ENCODE results near the gene NPRL2. TPM values are rescaled to one million over a fixed set of nuclear protein-coding genes. Genes with fewer than 3 reads are reported as not detected.
"Not testable (repeated sequence)": the region's sequence is repeated elsewhere in the genome, so short reads cannot be mapped to it uniquely, and the experiment has no call there.

NPRL2 gene
- total and polyA plus RNA-seq, 5 experiments from 2014 or later, result 36.2 to 63.8 (median 45.3) TPM

- DNase-seq (peak in 8 of 10 donors; percentile 24 to 79 (median 41)), ATAC-seq (peak; percentile 67 to 68)
- Mint-ChIP-seq H3K27ac (peak overlapping the region; percentile 67 to 94 (median 86)), H3K4me1 (peaks cover 19 to 48% (median 40%) of the 10 kb centered on the region in 4 donors), H3K36me3 (no peaks in the 10 kb centered on the region), H3K27me3 (no peaks in the 10 kb centered on the region), H3K9me3 (no peaks in the 10 kb centered on the region), H3K4me3 (peak overlapping the region; percentile 7 to 84 (median 65))
- POLR2A ChIA-PET, result interaction anchor here (0.6 to 4.7 kb wide), 3 partner anchors 17 to 83 kb away, joined by 3 to 27 read pairs (median 9); partner anchors contain the start of genes HYAL3, IFRD2 and NAA80
These were observed 33.8 kb downstream of the NPRL2 start for GRCh38 chr3:50316657-50317242.

GRCh38 chr3:50314816-50315215 lies 35.8 kb downstream of the NPRL2 start:
- Mint-ChIP-seq H3K27me3 (no peaks in the 10 kb centered on the region), H3K36me3 (no peaks in the 10 kb centered on the region), H3K27ac (peak overlapping the region in 2 of 10 donors; percentile 49 to 63), H3K4me3 (no peak overlapping the region), H3K9me3 (no peaks in the 10 kb centered on the region), H3K4me1 (peaks cover 16 to 36% (median 30%) of the 10 kb centered on the region in 4 donors)
- POLR2A ChIA-PET, result interaction anchor here (1.5 to 4.7 kb wide), 2 partner anchors 15 to 22 kb away, joined by 4 to 27 read pairs; partner anchors contain the start of genes HYAL3 and NAA80
- ATAC-seq, result no peak
- DNase-seq, result no peak

- Mint-ChIP-seq H3K36me3 (no peaks in the 10 kb centered on the region), H3K9me3 (no peaks in the 10 kb centered on the region), H3K4me1 (peaks cover 13 to 31% (median 27%) of the 10 kb centered on the region in 4 donors), H3K27me3 (no peaks in the 10 kb centered on the region), H3K4me3 (no peak overlapping the region), H3K27ac (peak overlapping the region in 6 of 10 donors; percentile 5 to 65 (median 45))
- POLR2A ChIA-PET, result interaction anchor here (1.5 to 4.7 kb wide), 2 partner anchors 15 to 22 kb away, joined by 4 to 27 read pairs; partner anchors contain the start of genes HYAL3 and NAA80
- ATAC-seq (no peak), DNase-seq (no peak)
These were observed 36.2 kb downstream of the NPRL2 start for GRCh38 chr3:50314342-50314741.

GRCh38 chr3:50312041-50312440 lies 38.5 kb downstream of the NPRL2 start:
- H3K36me3 Mint-ChIP-seq, H3K4me3 Mint-ChIP-seq, H3K27ac Mint-ChIP-seq, POLR2A ChIA-PET, DNase-seq, H3K9me3 Mint-ChIP-seq, H3K27me3 Mint-ChIP-seq, ATAC-seq: not testable (repeated sequence)
- H3K4me1 Mint-ChIP-seq, result peaks cover 9 to 19% (median 15%) of the 10 kb centered on the region in 4 donors

GRCh38 chr3:50304601-50305000 lies 46.0 kb downstream of the NPRL2 start:
- H3K27ac Mint-ChIP-seq, result peak overlapping the region in 4 of 10 donors; percentile 0 to 43 (median 24)
- H3K4me3 Mint-ChIP-seq, result no peak overlapping the region
- POLR2A ChIA-PET, result no interaction called here
- no peaks in the 10 kb centered on the region for H3K9me3 Mint-ChIP-seq
- no peak for DNase-seq
- H3K36me3 Mint-ChIP-seq, result peaks cover 0 to 2% (median 0%) of the 10 kb centered on the region in 3 donors
- no peak for ATAC-seq
- no peaks in the 10 kb centered on the region for H3K27me3 Mint-ChIP-seq
- H3K4me1 Mint-ChIP-seq, result peaks cover 7 to 25% (median 16%) of the 10 kb centered on the region in 4 donors

DNA sequence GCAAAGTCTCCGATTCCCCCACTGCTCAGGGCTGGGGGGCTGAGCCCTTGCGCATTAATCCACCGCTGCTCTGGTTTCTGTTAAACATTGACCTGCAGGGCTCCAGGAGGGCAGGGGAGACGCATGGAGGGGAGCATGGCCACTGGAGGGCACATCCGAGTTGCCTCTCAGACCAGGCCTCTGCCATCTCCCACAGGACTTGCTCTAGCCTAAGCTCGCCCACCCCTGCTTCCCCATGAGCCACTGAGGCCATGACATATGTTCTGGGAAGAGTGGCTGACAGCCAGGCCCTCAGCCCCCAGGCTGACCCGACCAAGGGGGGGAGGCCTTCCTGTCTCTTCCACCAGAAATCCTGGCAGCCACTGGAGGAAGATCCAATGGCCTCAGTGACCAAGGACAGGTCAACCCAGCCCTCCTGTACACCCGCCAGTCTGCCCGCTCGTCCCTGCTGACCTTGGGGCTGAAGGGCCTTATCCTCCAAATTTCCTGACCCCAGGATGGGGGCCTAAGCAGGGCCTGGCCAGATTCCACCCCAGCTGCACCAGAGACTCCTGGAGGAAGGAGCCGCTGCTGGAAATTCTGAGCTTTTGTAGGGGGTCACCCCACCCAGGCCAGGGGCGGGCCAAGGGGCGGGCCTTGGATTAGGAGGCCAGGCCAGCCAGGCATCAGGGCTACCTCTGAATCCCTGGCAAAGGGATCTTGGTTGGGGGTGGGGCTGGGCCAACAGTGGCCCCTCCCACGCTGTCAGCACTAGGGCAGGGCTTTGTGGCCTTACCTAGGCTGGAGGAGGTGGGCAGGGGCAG lies 47.4 kb downstream of the NPRL2 start, which contains the start of gene HYAL1:
TSS of gene HYAL1 (minus strand) at position 562 of the 803 bp plus-strand sequence. CDS start 618 bp downstream, outside the sequence.
- POLR2A ChIA-PET, result interaction anchor here (1.5 kb wide), 1 partner anchor 11 kb away, joined by 3 read pairs; the partner anchor contains the start of gene IFRD2
- H3K4me3 Mint-ChIP-seq, result no peak within 1 kb of the TSS
- peaks cover 12 to 32% (median 28%) of the 10 kb centered on the region in 4 donors for H3K4me1 Mint-ChIP-seq
- DNase-seq (no peak), ATAC-seq (no peak)
- no peaks in the 10 kb centered on the region for H3K9me3 Mint-ChIP-seq
- H3K36me3 Mint-ChIP-seq, result peaks cover 0 to 2% (median 0%) of the 10 kb centered on the region in 3 donors
- peak within 1 kb of the TSS in 4 of 10 donors; percentile 27 to 56 (median 38) for H3K27ac Mint-ChIP-seq
- no peaks in the 10 kb centered on the region for H3K27me3 Mint-ChIP-seq

GRCh38 chr3:50302095-50303012 lies 48.2 kb downstream of the NPRL2 start:
- no peak for DNase-seq
- H3K36me3 Mint-ChIP-seq, result peaks cover 0 to 2% (median 0%) of the 10 kb centered on the region in 3 donors
- peak overlapping the region in 9 of 10 donors; percentile 27 to 80 (median 43) for H3K27ac Mint-ChIP-seq
- no peak for ATAC-seq
- H3K4me3 Mint-ChIP-seq, result peak overlapping the region in 2 of 10 donors; percentile 10 to 28
- POLR2A ChIA-PET, result interaction anchor here (1.5 to 2.3 kb wide), 3 partner anchors 10 to 48 kb away, joined by 3 to 7 read pairs (median 6); partner anchors contain the start of genes CYB561D2, IFRD2 and NPRL2
- peaks cover 15 to 41% (median 35%) of the 10 kb centered on the region in 4 donors for H3K4me1 Mint-ChIP-seq
- no peaks in the 10 kb centered on the region for H3K27me3 Mint-ChIP-seq
- no peaks in the 10 kb centered on the region for H3K9me3 Mint-ChIP-seq

- POLR2A ChIA-PET, result interaction anchor here (0.6 to 3.1 kb wide), 6 partner anchors 15 to 50 kb away, joined by 3 to 44 read pairs (median 6); partner anchors contain the start of genes CYB561D2 and NPRL2
- no peaks in the 10 kb centered on the region for H3K9me3 Mint-ChIP-seq
- DNase-seq (no peak), ATAC-seq (no peak)
- H3K36me3 Mint-ChIP-seq, result peaks cover 0 to 6% (median 0%) of the 10 kb centered on the region in 3 donors
- no peaks in the 10 kb centered on the region for H3K27me3 Mint-ChIP-seq
- H3K4me3 Mint-ChIP-seq, result peak overlapping the region in 9 of 10 donors; percentile 58 to 99 (median 96)
- H3K4me1 Mint-ChIP-seq, result peaks cover 18 to 45% (median 35%) of the 10 kb centered on the region in 4 donors
- peak overlapping the region in 9 of 10 donors; percentile 95 to 100 (median 99) for H3K27ac Mint-ChIP-seq
These were observed 49.8 kb downstream of the NPRL2 start for GRCh38 chr3:50300681-50301254.

- H3K4me1 Mint-ChIP-seq, result peaks cover 19 to 45% (median 35%) of the 10 kb centered on the region in 4 donors
- peak overlapping the region; percentile 95 to 99 (median 97) for H3K4me3 Mint-ChIP-seq
- DNase-seq (no peak), ATAC-seq (no peak)
- H3K27ac Mint-ChIP-seq, result peak overlapping the region; percentile 95 to 100 (median 99)
- H3K27me3 Mint-ChIP-seq, result no peaks in the 10 kb centered on the region
- H3K36me3 Mint-ChIP-seq, result peaks cover 0 to 6% (median 0%) of the 10 kb centered on the region in 3 donors
- no peaks in the 10 kb centered on the region for H3K9me3 Mint-ChIP-seq
- POLR2A ChIA-PET, result interaction anchor here (0.6 to 3.1 kb wide), 21 partner anchors 9 to 360 kb away, joined by 3 to 44 read pairs (median 8); partner anchors contain the start of genes CYB561D2, NPRL2, RASSF1 and RBM6
These were observed 50.5 kb downstream of the NPRL2 start for GRCh38 chr3:50299929-50300680.

DNA sequence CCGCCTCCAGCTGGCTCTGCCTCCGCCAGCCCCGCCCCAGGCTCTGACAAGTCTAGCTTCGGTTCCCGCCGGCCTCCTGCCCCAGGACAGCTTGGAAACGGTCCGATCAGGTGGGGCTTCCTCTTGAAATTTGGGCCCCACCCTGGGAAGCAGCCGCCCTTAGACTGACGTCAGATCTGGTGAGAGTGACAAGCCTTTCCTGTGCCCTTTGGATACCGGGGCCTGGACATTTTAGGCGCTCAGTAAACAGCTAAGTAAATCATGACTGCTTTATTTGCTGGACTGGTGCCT lies 51.0 kb downstream of the NPRL2 start:
- H3K4me1 Mint-ChIP-seq, result peaks cover 19 to 41% (median 34%) of the 10 kb centered on the region in 4 donors
- peaks cover 0 to 6% (median 0%) of the 10 kb centered on the region in 3 donors for H3K36me3 Mint-ChIP-seq
- no peaks in the 10 kb centered on the region for H3K27me3 Mint-ChIP-seq
- DNase-seq (no peak), ATAC-seq (no peak)
- H3K9me3 Mint-ChIP-seq, result no peaks in the 10 kb centered on the region
- POLR2A ChIA-PET, result interaction anchor here (0.6 to 3.1 kb wide), 23 partner anchors 9 to 359 kb away, joined by 3 to 44 read pairs (median 8); partner anchors contain the start of genes CYB561D2, HEMK1, NPRL2 and RASSF1
- H3K27ac Mint-ChIP-seq, result peak overlapping the region; percentile 95 to 100 (median 99)
- H3K4me3 Mint-ChIP-seq, result peak overlapping the region; percentile 95 to 99 (median 97)

Measured in naive thymus-derived CD8-positive, alpha-beta T cell (primary cell).